HG02678 (cell line): ENCODE data around the gene CATSPERE.
"Not testable (repeated sequence)": the region's sequence is repeated elsewhere in the genome, so short reads cannot be mapped to it uniquely, and the experiment has no call there.

Experiments used
- ATAC-seq: cut with Tn5 transposase; IDR thresholded peaks from one replicate; pipeline ENCODE4 v1.9.1; 2021; ENCODE audit warnings: mild to moderate bottlenecking, moderate library complexity; ENCODE audit not compliant: unreplicated experiment

The CATSPERE gene

DNA sequence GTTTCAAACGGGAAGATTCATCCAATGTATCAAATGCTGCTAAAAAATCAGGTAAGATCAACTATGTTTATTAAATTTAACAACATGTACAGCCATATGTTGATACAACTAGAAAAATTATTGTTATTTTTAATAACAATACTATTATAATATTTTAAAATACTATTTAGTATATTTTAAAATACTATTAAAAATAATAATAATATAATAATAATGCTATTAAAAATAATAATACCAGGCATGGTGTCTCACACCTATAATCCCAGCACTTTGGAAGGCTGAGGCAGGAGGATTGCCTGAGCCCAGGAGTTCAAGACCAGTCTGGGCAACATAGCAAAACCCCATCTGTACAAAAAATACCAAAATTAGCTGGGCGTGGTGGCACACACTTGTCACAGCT lies 54.6 kb downstream of the CATSPERE start:
- ATAC-seq, result no peak

GRCh38 chr1:244536316-244536715 lies 75.2 kb downstream of the CATSPERE start:
- ATAC-seq, result no peak

DNA sequence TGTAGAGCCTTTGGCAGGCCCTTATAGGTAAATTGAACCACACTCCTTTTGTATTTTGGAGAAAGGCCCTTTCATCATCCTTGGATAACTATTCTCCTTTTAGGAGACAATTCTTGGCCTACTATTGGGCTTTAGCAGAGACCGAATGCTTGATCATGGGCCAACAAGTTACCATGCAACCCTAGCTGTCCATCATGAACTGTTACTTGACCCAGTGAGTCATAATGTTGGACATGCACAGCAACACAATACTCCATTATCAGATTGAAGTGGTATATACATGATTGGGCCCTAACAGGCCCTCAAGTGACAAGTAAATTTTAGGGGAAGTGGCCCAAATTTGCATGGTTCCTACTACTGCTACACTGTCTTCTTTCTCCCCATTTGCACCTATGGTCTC lies 84.4 kb downstream of the CATSPERE start:
- no peak for ATAC-seq

DNA sequence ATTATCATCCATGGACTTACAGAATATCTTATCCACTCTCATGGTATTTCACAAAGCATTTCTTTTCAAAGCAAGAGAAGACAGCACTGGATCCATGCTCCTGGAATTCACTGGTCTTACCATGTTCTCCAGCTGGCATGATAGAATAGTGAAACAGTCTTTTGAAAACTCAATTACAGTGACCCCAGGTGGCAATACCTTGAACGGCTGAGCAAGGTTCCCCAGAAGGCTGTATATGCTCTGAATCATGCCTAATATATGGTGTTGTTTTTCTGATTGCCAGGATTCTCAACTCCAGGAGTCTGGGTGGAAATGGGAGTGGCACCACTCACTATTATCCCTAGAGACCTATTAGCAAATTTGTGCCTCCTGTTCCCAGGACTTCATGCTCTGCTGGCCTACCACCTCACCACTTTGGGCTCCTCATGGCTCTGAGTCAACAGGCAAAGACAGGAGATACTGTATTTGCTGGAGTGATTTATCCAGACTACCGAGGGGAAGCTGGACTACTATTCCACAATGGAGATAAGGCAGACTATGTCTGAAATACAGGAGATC lies 87.6 kb downstream of the CATSPERE start:
- ATAC-seq, result no peak

- ATAC-seq, result no peak
Observed at GRCh38 chr1:244552336-244552735, 91.3 kb downstream of the CATSPERE start.

DNA sequence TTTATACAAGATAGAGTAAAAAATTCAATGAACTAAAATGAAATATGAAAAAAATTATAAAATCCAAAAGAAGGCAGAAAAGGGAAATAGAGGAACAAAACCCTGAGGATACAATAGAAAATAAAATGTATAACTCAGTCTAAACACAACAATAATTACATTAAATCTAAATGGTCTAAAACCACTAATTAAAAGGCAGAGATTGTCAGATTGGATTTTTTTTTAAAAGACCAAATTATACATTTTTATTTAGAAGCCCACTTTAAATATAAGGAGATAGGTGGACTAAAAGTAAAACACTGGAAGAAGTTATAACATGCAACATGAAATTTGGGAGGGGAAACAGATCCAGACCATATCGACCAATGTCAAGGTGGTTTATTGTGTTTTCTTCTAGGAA lies 95.2 kb downstream of the CATSPERE start:
- no peak for ATAC-seq

- no peak for ATAC-seq
Observed at GRCh38 chr1:244557565-244557964, 96.5 kb downstream of the CATSPERE start.

DNA sequence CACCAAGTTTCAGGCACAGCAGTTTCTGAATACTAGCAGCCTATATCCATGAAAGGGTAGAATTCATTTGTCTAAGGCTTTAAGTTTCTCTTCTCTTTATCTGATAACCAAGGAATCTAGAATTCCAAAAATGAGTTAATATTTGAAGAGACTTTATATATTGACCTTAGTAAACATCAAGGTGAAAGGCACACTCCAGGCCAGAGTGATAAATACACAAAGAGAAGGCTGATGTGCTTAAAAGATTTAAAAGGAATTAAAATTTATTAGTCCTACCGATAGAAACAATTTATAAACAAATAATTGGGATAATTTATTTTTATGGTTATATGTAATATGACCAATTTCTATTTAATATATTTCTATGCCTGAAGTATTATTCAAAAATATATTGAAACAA lies 98.5 kb downstream of the CATSPERE start:
- ATAC-seq, result no peak

- not testable (repeated sequence) for ATAC-seq
Observed at GRCh38 chr1:244562877-244563276, 101.8 kb downstream of the CATSPERE start.

GRCh38 chr1:244573768-244574167 lies 112.7 kb downstream of the CATSPERE start:
- no peak for ATAC-seq

- no peak for ATAC-seq
Observed at GRCh38 chr1:244576259-244576892, 115.3 kb downstream of the CATSPERE start.

GRCh38 chr1:244578205-244578604 lies 117.1 kb downstream of the CATSPERE start:
- ATAC-seq, result not testable (repeated sequence)

DNA sequence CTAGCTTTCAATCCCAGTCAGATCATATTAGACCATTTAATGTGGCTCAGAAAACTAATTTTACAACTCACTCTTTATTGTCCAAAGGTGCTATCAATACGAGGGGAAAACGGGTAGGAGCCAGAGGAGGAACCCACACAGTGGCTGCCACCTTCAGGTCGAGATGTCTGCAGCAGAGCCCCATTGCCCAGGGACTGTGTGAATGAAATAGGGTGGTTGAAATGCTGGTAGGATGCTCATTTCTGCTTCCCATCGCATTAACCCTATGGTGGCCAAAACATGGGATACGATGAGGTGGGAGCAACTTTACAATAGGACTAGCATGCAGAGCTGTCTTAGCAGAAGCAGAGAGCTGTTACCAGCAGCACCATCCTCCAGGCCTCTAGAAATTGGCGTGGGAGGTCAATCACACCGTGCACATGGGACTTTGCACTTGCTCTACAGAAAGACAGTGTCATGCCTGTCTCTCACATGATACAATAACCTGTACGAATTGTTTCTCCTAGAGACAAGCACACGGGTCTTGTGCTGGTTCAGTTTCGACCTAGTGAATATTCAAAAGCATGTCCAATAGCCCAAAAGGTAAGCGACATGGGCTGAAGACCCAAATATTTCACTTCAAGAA lies 122.4 kb downstream of the CATSPERE start:
- ATAC-seq, result no peak

GRCh38 chr1:244585867-244586266 lies 124.8 kb downstream of the CATSPERE start:
- ATAC-seq, result no peak

DNA sequence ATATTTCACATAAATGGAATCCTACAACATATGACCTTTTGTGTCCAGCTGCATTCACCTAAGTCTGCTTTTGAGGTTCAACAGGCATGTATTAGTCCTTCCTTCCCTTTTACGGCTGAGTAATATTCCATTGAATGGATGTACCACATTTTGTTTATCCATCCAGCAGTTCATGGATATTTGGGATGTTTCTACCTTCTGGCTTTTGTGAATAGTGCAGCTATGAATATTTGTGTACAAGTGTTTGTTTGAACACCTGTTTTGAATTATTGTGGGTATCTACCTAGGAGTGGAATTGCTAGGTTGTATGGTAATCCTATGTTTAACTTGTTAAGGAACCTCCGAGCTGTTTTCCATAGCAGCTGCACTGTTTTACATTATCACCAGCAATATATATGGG lies 129.6 kb downstream of the CATSPERE start:
- no peak for ATAC-seq

- no peak for ATAC-seq
Observed at GRCh38 chr1:244598611-244599010, 137.5 kb downstream of the CATSPERE start.

DNA sequence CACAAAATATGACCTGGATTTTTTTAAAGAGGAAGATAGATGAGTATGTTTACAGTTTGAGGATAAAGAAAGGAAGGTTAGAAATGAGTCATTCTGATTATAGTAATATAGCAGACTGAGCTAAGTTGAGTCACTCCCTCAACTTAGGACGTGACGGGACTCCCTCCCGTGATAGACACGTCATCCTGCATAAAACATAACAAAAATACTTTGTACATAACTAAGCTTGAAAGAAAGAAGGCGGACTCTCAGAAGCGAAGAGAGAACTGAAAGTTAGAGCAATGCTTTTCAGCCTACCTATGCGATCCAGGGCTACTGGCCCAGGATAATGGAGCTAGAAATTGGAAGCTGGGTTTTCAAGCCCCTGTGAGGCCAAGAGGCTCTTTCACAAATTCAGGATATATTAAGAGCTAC lies 138.9 kb downstream of the CATSPERE start:
- ATAC-seq, result peak; percentile 69

DNA sequence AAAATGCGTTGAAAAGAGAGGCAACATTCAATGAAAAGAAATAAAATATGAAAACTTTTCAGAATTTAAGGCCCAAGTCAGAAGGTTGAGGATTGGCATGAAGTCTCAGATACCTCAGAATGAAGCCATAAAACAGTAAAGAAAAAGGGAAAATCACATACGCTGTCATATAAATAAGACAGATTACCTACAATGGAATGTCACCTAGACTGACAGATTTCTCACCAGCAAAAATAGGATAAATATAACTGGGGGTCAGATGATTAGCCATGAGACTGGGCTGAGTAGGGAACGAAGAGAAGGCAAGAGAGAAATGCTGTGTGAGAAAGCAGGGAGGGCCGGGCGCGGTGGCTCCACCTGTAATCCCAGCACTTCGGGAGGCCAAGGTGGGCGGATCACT lies 140.3 kb downstream of the CATSPERE start:
- no peak for ATAC-seq

DNA sequence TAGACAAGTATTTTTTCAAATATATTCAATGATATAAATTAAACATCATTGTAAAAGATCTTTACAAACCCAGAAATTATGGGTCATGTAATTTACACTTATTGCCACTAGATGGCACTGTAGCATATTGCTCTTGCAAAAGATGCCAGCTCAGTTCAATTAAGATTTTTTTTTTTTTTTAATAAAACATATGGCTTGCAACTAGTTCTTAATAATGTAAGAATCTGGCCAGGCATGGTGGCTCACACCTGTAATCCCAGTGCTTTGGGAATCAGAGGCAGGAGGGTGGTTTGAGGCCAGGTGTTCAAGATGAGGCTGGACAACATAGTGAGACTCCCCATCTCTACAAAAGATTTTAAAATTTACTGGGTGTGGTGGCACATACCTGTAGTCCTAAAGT lies 142.4 kb downstream of the CATSPERE start:
- no peak for ATAC-seq

DNA sequence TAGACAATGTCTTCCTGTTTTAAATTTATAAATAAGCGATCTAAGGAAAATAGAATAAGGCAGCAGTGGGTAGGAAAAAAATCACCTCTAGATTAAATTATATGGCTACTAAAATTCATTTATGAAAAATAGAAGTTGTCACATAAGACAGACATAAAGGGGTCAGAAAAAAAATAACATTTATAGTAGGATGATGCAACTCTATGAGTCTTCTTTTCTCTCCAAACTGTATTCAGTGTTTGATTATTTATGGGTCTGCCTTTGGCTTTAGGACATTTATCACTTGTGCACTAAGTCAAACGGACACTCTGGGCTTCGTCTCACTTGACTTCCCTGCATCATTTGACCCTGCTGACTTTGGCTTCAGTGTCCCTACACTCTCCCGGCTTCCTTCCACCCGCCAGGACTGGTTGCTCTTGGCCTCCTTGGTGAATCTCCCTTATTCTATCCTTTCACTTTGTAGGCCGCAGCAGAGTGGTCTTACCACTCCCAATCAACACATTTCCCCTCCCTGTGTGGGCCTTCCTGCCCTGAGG lies 144.8 kb downstream of the CATSPERE start:
- ATAC-seq, result no peak

- no peak for ATAC-seq
Observed at GRCh38 chr1:244614113-244614836, 153.2 kb downstream of the CATSPERE start.

- ATAC-seq, result no peak
Observed at GRCh38 chr1:244614879-244615278, 153.8 kb downstream of the CATSPERE start.
